Forelimb muscle (tissue), 1 donor: ENCODE data around the gene OR2B6. TPM values are rescaled to one million over a fixed set of nuclear protein-coding genes. Genes with fewer than 3 reads are reported as not detected.
"Not testable (repeated sequence)": the region's sequence is repeated elsewhere in the genome, so short reads cannot be mapped to it uniquely, and the experiment has no call there.

Experiments used
- DNase-seq: peaks from one replicate; pipeline ENCODE4 v3.0.0-alpha.2; 2013; ENCODE audit warnings: low read depth
- polyA plus RNA-seq: library from polyadenylated mRNA; unstranded; fragments of 120-200 nt; gene quantifications from one replicate; pipeline ENCODE4 v1.2.1, GENCODE V29; 2013; ENCODE audit not compliant: insufficient read length

OR2B6 gene
- not detected for polyA plus RNA-seq

GRCh38 chr6:27956941-27957340 is at the start of gene OR2B6:
TSS of gene OR2B6 (plus strand) at chr6:27957241. CDS start at chr6:27957241, 0 bp downstream.
- no peak for DNase-seq

DNA sequence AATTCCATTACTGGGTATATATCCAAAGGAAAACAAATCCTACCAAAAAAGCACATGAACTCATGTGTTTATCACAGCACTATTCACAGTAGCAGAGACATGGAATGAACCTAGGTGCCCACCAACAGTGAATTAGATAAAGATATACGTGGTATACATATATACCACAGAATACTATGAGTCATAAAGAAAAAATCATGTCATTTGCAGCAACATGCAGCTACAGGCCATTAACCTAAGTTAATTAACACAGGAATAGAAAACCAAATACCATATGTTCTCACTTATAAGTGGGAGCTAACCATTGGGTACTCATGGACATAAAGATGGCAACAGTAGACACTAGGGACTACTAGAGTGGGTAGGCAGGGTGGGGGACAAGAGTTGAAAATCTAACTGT is 49.0 kb upstream of the OR2B6 start:
- DNase-seq: no peak

- no peak for DNase-seq
These were observed 45.0 kb upstream of the OR2B6 start, which contains the start of gene OR2B2 for GRCh38 chr6:27911956-27912446. TSS of gene OR2B2 (minus strand) at chr6:27912396. CDS start at chr6:27912319, 77 bp downstream.

- DNase-seq: no peak
These were observed 34.1 kb upstream of the OR2B6 start for GRCh38 chr6:27922949-27923348.

DNA sequence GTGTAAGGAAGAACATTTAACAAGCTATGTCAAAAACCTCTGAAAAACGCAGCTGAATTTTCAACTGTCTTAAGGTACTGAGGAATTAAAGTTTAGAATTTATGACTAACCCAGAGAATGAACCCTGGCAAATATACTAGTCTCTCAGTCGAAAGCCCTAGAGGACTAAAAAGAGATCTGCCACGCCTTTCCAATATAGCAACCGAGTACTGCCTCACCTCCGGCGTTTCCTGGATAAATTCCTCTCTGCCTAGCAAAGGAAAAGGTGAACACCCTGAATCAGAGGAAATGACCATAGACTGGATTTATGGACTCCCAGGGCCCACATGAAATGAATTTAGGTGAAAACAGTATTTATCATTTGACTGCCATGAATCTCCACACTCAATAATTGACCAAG is 32.9 kb upstream of the OR2B6 start:
- DNase-seq: no peak

DNA sequence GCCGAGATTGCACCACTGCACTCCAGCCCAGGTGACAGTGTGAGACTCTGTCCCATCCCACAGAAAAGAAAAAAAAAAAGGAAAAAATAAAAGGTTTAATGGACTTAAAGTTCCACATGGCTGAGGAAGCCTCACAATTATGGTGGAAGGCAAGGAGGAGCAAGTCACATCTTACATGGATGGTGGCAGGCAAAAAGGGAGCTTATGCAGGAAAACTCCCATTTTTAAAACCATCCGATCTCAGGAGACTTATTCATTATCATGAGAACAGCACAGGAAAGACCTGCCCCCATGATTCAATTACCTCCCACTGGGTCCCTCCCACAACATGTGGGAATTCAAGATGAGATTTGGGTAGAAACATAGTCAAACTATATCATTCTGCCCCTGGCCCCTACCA is 29.0 kb upstream of the OR2B6 start:
- not testable (repeated sequence) for DNase-seq

DNA sequence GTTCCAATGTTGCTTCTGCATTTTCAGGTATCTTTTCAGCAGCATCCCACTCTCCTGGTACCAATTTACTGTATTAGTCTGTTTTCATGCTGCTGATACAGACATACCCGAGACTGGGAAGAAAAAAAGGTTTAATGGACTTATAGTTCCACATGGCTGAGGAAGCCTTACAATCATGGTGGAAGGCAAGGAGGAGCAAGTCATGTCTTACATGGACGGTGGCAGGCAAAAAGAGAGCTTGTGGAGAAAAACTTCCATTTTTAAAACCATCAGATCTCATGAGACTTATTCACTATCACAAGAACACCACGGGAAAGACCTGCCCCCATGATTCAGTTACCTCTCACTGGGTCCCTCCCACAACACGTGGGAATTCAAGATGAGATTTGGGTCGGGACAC is 27.1 kb upstream of the OR2B6 start:
- DNase-seq: not testable (repeated sequence)

GRCh38 chr6:27931209-27931608 is 25.8 kb upstream of the OR2B6 start:
- no peak for DNase-seq

DNA sequence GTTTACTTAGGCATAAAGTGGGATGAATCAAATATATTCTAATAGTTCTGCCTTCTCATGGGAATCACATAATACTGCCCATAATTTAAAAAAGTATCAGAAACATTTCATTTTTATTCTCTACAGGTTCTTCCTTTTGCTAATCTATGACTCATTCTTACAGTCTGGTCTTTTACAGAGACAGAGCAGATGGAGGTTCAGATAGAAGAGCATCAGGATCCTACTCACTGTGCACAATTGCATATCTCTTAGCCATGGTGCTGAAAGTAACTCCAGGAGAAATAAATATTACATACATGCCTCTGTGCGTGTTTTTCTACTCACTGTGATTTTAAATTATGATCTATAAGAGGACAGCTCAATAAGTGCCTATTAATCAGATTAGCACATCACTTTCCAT is 16.3 kb upstream of the OR2B6 start:
- no peak for DNase-seq

DNA sequence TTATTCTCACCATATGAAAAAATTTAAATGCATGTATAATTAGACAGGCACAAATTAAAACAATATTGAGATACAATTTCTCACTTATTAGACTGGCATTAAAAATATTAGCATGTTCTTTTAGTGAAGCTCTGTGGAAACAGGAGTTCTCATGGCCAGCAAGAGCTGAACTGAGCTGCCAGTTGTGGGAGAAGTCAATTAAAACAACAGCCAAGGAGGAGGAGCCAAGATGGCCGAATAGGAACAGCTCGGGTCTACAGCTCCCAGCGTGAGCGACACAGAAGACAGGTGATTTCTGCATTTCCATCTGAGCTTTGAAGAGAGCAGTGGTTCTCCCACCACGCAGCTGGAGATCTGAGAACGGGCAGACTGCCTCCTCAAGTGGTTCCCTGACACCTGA is 14.0 kb upstream of the OR2B6 start:
- DNase-seq: not testable (repeated sequence)

GRCh38 chr6:27948237-27948636 is 8.8 kb upstream of the OR2B6 start:
- no peak for DNase-seq

- DNase-seq: no peak
These were observed 6.0 kb upstream of the OR2B6 start for GRCh38 chr6:27951040-27951439.

GRCh38 chr6:27957516-27957915 is 475 bp downstream of the OR2B6 start:
- DNase-seq: no peak

- DNase-seq: no peak
These were observed 5.5 kb downstream of the OR2B6 start for GRCh38 chr6:27962506-27962905.

DNA sequence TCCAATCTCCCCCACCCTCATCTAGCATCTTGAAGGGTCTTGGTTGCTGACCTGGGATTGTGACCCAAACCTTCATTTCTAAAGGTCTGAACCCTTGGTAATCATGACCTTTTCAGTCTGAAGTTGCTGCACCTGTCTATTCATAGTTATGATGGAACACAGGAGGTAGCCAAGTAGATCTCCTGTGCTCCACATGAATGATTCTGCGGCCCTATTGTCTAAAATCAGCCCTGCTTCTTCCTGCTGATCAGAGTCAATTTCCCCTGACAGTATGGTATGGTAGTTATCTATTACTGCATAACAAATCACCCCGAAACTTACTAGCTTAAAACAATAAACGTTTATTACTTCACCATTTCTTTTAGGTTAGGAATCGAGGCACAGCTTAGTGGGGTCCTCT is 9.0 kb downstream of the OR2B6 start:
- DNase-seq: no peak

DNA sequence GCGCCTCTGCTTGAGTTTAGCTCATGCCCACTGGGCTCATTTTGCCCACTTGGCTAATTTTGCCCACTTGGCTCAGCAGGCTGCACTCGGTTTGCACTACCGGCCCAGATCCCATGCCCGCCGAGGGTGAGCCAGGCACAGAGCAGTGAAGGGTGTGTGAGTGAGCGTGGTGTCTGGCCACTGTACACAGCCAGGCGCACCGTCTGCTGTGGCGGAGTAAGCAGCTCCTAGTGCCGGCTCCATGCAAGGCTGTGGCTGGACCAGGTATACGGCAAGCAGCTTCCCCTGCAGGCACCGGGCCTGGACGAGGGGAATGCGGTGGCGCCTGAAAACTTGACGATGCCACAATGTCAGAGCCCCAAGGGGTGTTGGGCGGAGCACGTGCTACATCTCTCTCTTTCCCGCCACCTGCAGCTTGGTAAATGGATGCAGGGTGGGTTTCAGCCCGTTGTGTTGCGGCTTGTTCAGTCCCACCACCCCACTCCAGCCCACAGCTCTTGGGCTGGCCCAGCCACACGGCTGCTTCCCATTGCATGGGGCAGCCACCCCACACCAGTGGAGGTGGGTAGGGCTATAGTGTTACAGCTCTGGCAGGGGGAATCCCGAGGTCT is 9.9 kb downstream of the OR2B6 start:
- DNase-seq: no peak

DNA sequence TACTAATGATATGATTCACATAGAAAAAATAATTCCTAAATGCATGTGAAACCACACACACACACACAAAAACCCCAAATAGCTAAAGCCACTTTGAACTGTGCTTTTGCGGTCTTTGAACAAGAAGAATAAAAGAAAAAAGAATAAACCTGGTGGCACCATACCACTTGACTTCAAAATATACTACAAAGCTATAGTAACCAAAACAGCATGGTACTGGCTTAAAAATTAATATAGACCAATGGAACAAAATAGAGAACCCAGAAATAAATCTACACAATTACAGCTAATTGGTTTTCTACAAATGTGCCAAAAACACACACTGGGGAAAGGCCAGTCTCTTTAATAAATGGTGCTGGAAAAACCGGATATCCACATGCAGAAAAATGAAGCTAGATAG is 13.4 kb downstream of the OR2B6 start:
- no peak for DNase-seq

- no peak for DNase-seq
These were observed 15.7 kb downstream of the OR2B6 start for GRCh38 chr6:27972750-27973149.

DNA sequence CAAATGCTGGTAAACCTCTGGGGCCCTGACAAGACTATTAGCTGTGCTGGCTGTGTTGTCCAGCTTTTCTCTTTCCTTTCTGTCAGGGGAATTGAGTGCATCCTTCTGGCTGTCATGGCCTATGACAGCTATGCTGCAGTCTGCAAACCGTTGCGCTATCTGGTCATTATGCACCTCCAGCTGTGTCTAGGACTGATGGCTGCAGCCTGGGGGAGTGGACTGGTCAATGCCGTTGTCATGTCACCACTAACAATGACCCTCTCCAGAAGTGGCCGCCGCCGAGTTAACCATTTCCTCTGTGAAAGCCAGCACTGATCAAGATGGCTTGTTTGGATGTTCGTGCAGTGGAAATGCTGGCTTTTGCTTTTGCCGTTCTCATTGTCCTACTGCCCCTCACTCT is 20.3 kb downstream of the OR2B6 start:
- DNase-seq: no peak

DNA sequence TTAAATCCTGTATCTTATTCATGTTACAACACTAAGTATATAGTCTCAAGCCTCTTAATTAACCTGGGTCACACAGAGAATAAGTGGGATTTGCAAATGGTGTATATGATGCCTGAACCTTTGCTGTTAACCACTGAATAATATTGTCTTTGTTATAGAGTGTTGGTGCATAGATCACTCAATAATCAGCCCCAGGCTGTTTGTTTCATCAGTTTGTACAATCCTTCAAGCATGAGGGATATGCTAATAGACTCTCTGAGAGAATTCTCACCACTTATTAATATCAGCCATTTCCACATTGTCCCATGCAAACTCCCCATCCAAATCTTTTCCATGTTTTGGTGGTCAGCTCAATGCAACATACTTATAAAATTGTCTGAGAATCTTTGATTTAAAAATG is 21.7 kb downstream of the OR2B6 start:
- DNase-seq: no peak

GRCh38 chr6:27980111-27980510 is 23.1 kb downstream of the OR2B6 start:
- no peak for DNase-seq

DNA sequence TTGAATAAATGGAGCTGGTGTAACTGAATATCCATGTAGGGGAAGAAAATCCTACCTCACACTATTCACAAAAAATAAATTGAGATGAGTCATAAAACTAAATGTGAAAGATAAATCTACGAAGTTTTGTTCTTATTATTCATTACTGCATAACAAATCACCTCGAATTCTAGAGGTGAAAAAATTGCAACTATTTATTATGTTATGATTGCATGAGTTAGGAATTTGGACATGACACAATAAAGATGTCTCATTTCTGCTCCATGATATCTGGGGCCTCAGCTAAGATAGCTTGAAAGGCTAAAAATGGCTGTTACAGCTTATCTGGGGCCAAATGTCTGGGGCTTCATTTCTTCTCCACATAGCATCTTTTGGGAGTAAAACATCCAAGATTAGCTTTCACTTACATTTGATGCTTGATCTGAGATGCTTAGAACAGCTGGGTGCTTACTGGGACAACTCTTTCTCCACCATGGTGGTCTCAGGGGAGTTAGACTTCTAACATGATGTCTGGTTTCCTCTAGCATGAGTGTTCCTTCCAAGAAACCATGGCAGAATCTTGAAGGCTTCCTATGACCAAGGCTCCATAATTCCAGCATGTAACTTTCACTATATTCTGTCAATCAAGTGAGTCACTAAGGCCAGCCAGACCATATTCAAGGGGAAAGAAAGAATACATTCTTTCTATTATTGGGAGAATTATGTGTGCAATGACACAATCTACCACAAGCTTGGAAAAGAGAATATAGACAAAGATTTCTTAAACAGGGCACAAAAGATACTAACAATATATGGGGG is 30.1 kb downstream of the OR2B6 start:
- no peak for DNase-seq

DNA sequence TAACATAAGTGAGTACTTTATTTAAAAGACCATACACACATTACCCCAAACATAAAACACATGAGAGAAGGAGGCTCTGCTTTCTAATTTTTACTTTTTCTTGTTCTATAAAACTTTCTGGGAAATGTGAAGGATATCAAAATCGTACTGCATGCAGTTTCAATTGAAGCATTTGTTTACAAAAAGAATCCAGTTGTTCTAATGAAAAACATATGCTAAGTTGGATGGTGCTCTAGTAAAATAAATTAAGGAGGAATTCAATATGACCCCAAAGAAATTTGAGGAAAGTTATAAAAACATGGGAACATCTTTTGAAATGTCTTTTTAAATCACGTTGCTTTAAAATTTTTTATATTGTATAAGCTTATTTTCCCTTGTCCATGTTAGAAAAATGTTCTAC is 37.6 kb downstream of the OR2B6 start:
- no peak for DNase-seq
